IMR-90 (cell line): ENCODE results near the gene RASGRP2. TPM values are rescaled to one million over a fixed set of nuclear protein-coding genes. Genes with fewer than 3 reads are reported as not detected.

Experiments
- ATAC-seq: fragments of 200-7000 bp; cut with Tn5 transposase; 2 replicates; pipeline ENCODE4 v1.9.1; 2020; ENCODE audit warnings: low read depth, mild to moderate bottlenecking, moderate library complexity
- BruUV-seq: library from RNA; stranded (reverse); fragments of 400-500 nt; replicated peaks from 2 replicates; lab custom pipeline; 2021; lab: Mats Ljungman, UMichigan
- CTCF ChIA-PET: fragments of 300-600 bp; formaldehyde crosslinking; extraction: SDS; loops from one replicate; lab custom pipeline; 2021; ENCODE audit warnings: antibody characterized with exemption; lab: Yijun Ruan, JAX
- POLR2A ChIA-PET: fragments of 300-600 bp; sonication (Branson Sonifier 250); formaldehyde crosslinking; loops from one replicate; lab custom pipeline; 2022; ENCODE audit warnings: antibody characterized with exemption; ENCODE audit not compliant: unreplicated experiment; lab: Charles Lee
- DNase-seq: peaks from one replicate; pipeline ENCODE4 v3.0.0; 2013
- H2AFZ ChIP-seq: replicated peaks from 2 replicates; pipeline ENCODE3; 2013; ENCODE audit warnings: low read length, mild to moderate bottlenecking; ENCODE audit not compliant: poor library complexity
- H2AK5ac ChIP-seq: 2 replicates; pipeline ENCODE4 v1.6.1; 2013; ENCODE audit warnings: low read depth, low read length, inconsistent platforms
- H2AK9ac ChIP-seq: replicated peaks from 2 replicates; pipeline ENCODE3; 2013; ENCODE audit warnings: mild to moderate bottlenecking, low read depth, low read length, moderate library complexity; ENCODE audit not compliant: poor library complexity
- H2BK120ac ChIP-seq: 2 replicates; pipeline ENCODE4 v1.6.1; 2013; ENCODE audit warnings: low read depth, low read length, inconsistent platforms
- H2BK15ac ChIP-seq: 3 replicates; pipeline ENCODE4 v1.6.1; 2013; ENCODE audit warnings: low read depth, low read length, inconsistent platforms
- H2BK20ac ChIP-seq: 2 replicates; pipeline ENCODE4 v1.6.1; 2013; ENCODE audit warnings: low read depth, mild to moderate bottlenecking, inconsistent platforms, low read length, moderate library complexity
- H2BK5ac ChIP-seq: 2 replicates; pipeline ENCODE4 v1.6.1; 2013; ENCODE audit warnings: mild to moderate bottlenecking, low read depth, low read length, inconsistent platforms; ENCODE audit not compliant: poor library complexity, severe bottlenecking
- H3K14ac ChIP-seq: replicated peaks from 2 replicates; pipeline ENCODE4 v1.6.1; 2013; ENCODE audit warnings: low read depth, low read length, inconsistent platforms
- H3K18ac ChIP-seq: 2 replicates; pipeline ENCODE4 v1.6.1; 2013; ENCODE audit warnings: low read depth, low read length, control low read depth
- H3K23ac ChIP-seq: 2 replicates; pipeline ENCODE4 v1.6.1; 2013; ENCODE audit warnings: low read depth, low read length, inconsistent platforms
- H3K27ac ChIP-seq: 2 replicates; pipeline ENCODE4 v1.5.1; 2013; ENCODE audit warnings: mild to moderate bottlenecking, control low read depth, low read length; ENCODE audit not compliant: insufficient read depth
- H3K27me3 ChIP-seq: 2 replicates; pipeline ENCODE4 v1.6.1; 2013; ENCODE audit warnings: low read length; ENCODE audit not compliant: control insufficient read depth, insufficient read depth
- H3K36me3 ChIP-seq: 2 replicates; pipeline ENCODE4 v1.6.1; 2013; ENCODE audit warnings: low read length, mixed read lengths; ENCODE audit not compliant: control insufficient read depth, insufficient read depth
- H3K4ac ChIP-seq: 2 replicates; pipeline ENCODE4 v1.6.1; 2013; ENCODE audit warnings: low read depth, low read length, inconsistent platforms
- H3K4me1 ChIP-seq: 2 replicates; pipeline ENCODE4 v1.6.1; 2013; ENCODE audit warnings: low read length, mixed read lengths; ENCODE audit not compliant: control insufficient read depth, insufficient read depth
- H3K4me2 ChIP-seq: 2 replicates; pipeline ENCODE4 v1.6.1; 2013; ENCODE audit warnings: low read depth, mild to moderate bottlenecking, control low read depth, low read length, moderate library complexity
- H3K4me3 ChIP-seq: 2 replicates; pipeline ENCODE4 v1.5.1; 2013; ENCODE audit warnings: low read depth, mild to moderate bottlenecking, control low read depth, low read length, moderate library complexity; ENCODE audit not compliant: insufficient read depth
- H3K56ac ChIP-seq: 2 replicates; pipeline ENCODE4 v1.6.1; 2013; ENCODE audit warnings: low read length, inconsistent platforms; ENCODE audit not compliant: insufficient read depth; ENCODE audit errors: extremely low read depth
- H3K79me1 ChIP-seq, 2 experiments: 2 replicates each; pipeline ENCODE4 v1.6.1; 2013; ENCODE audit warnings: low read length in 2 of 2, inconsistent platforms in 1 of 2, low read depth in 1 of 2
- H3K9ac ChIP-seq: 2 replicates; pipeline ENCODE4 v1.6.1; 2013; ENCODE audit warnings: low read depth, low read length, control low read depth
- H3K9me1 ChIP-seq: 2 replicates; pipeline ENCODE4 v1.6.1; 2013; ENCODE audit warnings: low read length, inconsistent platforms; ENCODE audit not compliant: insufficient read depth
- H3K9me3 ChIP-seq: 2 replicates; pipeline ENCODE4 v1.6.1; 2013; ENCODE audit warnings: low read length; ENCODE audit not compliant: control insufficient read depth, insufficient read depth
- H4K20me1 ChIP-seq: 2 replicates; pipeline ENCODE4 v1.6.1; 2013; ENCODE audit warnings: low read length, inconsistent platforms; ENCODE audit not compliant: insufficient read depth
- H4K5ac ChIP-seq: 2 replicates; pipeline ENCODE4 v1.6.1; 2013; ENCODE audit warnings: mild to moderate bottlenecking, low read depth, low read length, control low read depth
- H4K8ac ChIP-seq, 2 experiments: 2 replicates each; pipeline ENCODE4 v1.6.1; 2013; ENCODE audit warnings: low read depth in 2 of 2, low read length in 2 of 2, control low read depth in 1 of 2, inconsistent platforms in 1 of 2
- H4K91ac ChIP-seq: 2 replicates; pipeline ENCODE4 v1.6.1; 2013; ENCODE audit warnings: low read depth, low read length, inconsistent platforms; ENCODE audit not compliant: insufficient read depth
- BHLHE40 ChIP-seq: fragments of 150-350 bp; IDR thresholded peaks from 2 replicates; pipeline ENCODE4 v1.6.1; 2016; ENCODE audit warnings: mild to moderate bottlenecking, low read depth, low read length
- CEBPB ChIP-seq: IDR thresholded peaks from 2 replicates; pipeline ENCODE4 v1.6.1; 2012; ENCODE audit warnings: low read depth, low read length, improper control_type of control experiment
- CHD1 ChIP-seq: IDR thresholded peaks from 2 replicates; pipeline ENCODE4 v1.6.1; 2012; ENCODE audit warnings: low read depth, low read length, improper control_type of control experiment
- CTCF ChIP-seq: conservative IDR thresholded peaks from 2 replicates; pipeline ENCODE4 v1.5.1; 2012; ENCODE audit warnings: mild to moderate bottlenecking, low read depth, low read length, improper control_type of control experiment
- ELK1 ChIP-seq: fragments of 150-350 bp; IDR thresholded peaks from 2 replicates; pipeline ENCODE4 v1.6.1; 2016; ENCODE audit warnings: low read depth, mild to moderate bottlenecking, low read length, moderate library complexity, borderline replicate concordance
- FOS ChIP-seq: fragments of 150-350 bp; IDR thresholded peaks from 2 replicates; pipeline ENCODE4 v1.6.1; 2016; ENCODE audit warnings: low read depth, low read length
- MAZ ChIP-seq: IDR thresholded peaks from 2 replicates; pipeline ENCODE4 v1.6.1; 2012; ENCODE audit warnings: low read depth, mild to moderate bottlenecking, low read length, improper control_type of control experiment, moderate library complexity, borderline replicate concordance
- MXI1 ChIP-seq: IDR thresholded peaks from 2 replicates; pipeline ENCODE4 v1.6.1; 2012; ENCODE audit warnings: low read depth, mild to moderate bottlenecking, low read length, moderate library complexity, borderline replicate concordance
- POLR2A ChIP-seq: IDR thresholded peaks from 2 replicates; pipeline ENCODE4 v1.6.1; 2012; ENCODE audit warnings: mild to moderate bottlenecking, low read depth, low read length
- RAD21 ChIP-seq: IDR thresholded peaks from 2 replicates; pipeline ENCODE4 v1.6.1; 2012; ENCODE audit warnings: low read length, improper control_type of control experiment
- RCOR1 ChIP-seq: IDR thresholded peaks from 2 replicates; pipeline ENCODE4 v1.6.1; 2012; ENCODE audit warnings: mild to moderate bottlenecking, low read length, improper control_type of control experiment; ENCODE audit not compliant: insufficient replicate concordance
- RFX5 ChIP-seq: IDR thresholded peaks from 2 replicates; pipeline ENCODE4 v1.8.0; 2012; ENCODE audit warnings: low read depth, mild to moderate bottlenecking, low read length, moderate library complexity
- SMC3 ChIP-seq: fragments of 150-350 bp; IDR thresholded peaks from 2 replicates; pipeline ENCODE4 v1.6.1; 2016; ENCODE audit warnings: low read depth, mild to moderate bottlenecking, antibody characterized with exemption, low read length, moderate library complexity
- WGBS, 2 experiments: methylation state at CpG; one replicate each; pipeline versions ENCODE4 v1.1.5 to v1.1.7; 2013; ENCODE audit warnings: missing lambda C conversion rate in 2 of 2; ENCODE audit not compliant: insufficient read length in 1 of 2; ENCODE audit errors: extremely low coverage in 2 of 2; 5-methylcytosine and 5-hydroxymethylcytosine counted together
- dilution Hi-C: fragments of 300-500 bp; cut with HindIII; formaldehyde crosslinking; loops from one replicate; pipeline ENCODE4 v1.14.3; 2018; ENCODE audit warnings: low sequenced_read_pairs; ENCODE audit not compliant: unreplicated experiment
- in situ Hi-C: fragments of 300-500 bp; cut with MboI; formaldehyde crosslinking; loops from 3 replicates; pipeline ENCODE4 v1.14.3; 2019; ENCODE audit warnings: low sequenced_read_pairs, inconsistent platforms, mixed read lengths
- intact Hi-C: fragments of 100-400 bp; cut with micrococcal nuclease; formaldehyde crosslinking; loops from 2 replicates; pipeline ENCODE4 v1.10.0; 2022
- polyA plus RNA-seq, 3 experiments: library from polyadenylated mRNA; depleted of rRNA; stranded (reverse); fragments of >200 nt; gene quantifications; 2 replicates each; pipeline ENCODE4 v1.2.3, GENCODE V29; 2012; ENCODE audit warnings: low replicate concordance in 1 of 3
- total RNA-seq: library from RNA; depleted of rRNA; stranded (reverse); fragments of >200 nt; gene quantifications from 2 replicates; pipeline ENCODE4 v1.2.3, GENCODE V29; 2012
- TF ChIP-seq, protein P1 (sequence below): fragments of 150-350 bp; IDR thresholded peaks from 2 replicates; pipeline ENCODE4 v1.6.1; 2017; ENCODE audit warnings: mild to moderate bottlenecking, antibody characterized with exemption, low read length, low read depth

The RASGRP2 gene
- total and polyA plus RNA-seq, 2 of the 4 experiments (the other 2 are of a cell fraction), result 1.2 TPM; not detected in 1

DNA sequence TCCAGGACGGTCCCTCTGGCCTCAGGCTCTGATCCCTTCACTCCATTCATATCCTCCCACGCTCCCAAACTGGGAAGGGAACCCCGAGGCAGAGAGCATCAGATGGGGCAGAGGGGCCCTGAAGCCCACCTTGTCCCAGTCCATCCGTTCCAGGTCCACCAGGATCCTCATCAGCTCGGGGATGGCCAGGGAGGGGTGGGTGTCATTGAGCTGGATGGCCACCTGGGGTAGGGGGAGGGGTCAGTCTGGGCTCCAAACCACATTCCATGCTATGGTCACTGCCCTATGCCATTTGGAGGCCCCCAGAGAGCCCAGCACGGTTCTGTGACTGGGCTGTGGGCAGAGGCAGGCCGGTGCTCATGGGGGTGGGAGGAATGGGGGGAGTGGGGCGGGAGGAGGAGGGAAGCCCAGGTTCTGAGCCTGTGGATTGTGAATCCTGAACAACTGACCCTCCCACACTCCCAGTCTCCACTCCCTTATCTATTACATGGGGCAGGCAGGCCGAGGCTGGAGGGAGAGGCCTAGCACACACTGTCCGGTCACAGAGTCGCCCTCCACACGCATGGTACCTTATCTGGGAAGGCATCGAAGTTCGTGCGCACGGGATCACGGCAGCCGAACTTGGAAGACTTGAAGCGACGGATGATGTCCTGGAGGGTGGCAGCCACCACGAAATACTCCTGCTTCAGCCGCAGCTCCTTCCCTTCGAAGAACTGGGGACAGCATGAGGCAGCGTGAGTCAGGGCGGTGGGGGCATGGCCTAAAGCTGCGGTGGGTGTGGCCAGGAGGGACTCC, 10.4 kb upstream of the RASGRP2 start:
- Histone ChIP-seq H4K5ac (no peak overlapping the region), H3K18ac (no peak overlapping the region), H3K14ac (no peak overlapping the region), H3K4me2 (no peak overlapping the region), H2BK20ac (no peak overlapping the region), H3K4me3 (no peak overlapping the region), H3K27ac (no peak overlapping the region), H4K91ac (no peak overlapping the region), H3K9me3 (no peaks in the 10 kb centered on the region), H3K9me1 (no peaks in the 10 kb centered on the region), H2BK5ac (no peak overlapping the region), H4K20me1 (peaks cover 5% of the 10 kb centered on the region; the same call in 1 of the 2 replicates), H3K4me1 (no peaks in the 10 kb centered on the region), H3K56ac (no peak overlapping the region), H2AK9ac (no peak overlapping the region), H3K23ac (no peak overlapping the region), H3K36me3 (no peaks in the 10 kb centered on the region), H2AFZ (no peak overlapping the region), H2BK120ac (no peak overlapping the region), H3K9ac (no peak overlapping the region), H4K8ac (no peak overlapping the region), H3K27me3 (no peaks in the 10 kb centered on the region), H2BK15ac (no peak overlapping the region), H2AK5ac (no peak overlapping the region), H3K4ac (no peak overlapping the region), H3K79me1 (no peaks in the 10 kb centered on the region)
- intact Hi-C loops (no loop called here), dilution Hi-C loops (no loop called here), in situ Hi-C loops (no loop called here)
- 73% methylated on average over 14 of the region's 26 CpGs; no CpG with 5 or more reads in 1 of the 2 experiments for WGBS, 2 experiments
- ATAC-seq, result no peak
- BruUV-seq, result no TSS peak
- ChIA-PET CTCF (no interaction called here), POLR2A (no interaction called here)
- DNase-seq, result no peak
- no peak for TF ChIP-seq BHLHE40
- TF ChIP-seq FOS, result no peak
- no peak for TF ChIP-seq CHD1
- TF ChIP-seq ELK1, result no peak
- no peak for TF ChIP-seq POLR2A
- no peak for TF ChIP-seq RAD21
- no peak for TF ChIP-seq RCOR1
- TF ChIP-seq MAZ, result no peak
- TF ChIP-seq CTCF, result no peak
- TF ChIP-seq RFX5, result no peak
- TF ChIP-seq CEBPB, result no peak
- TF ChIP-seq, protein P1, sequence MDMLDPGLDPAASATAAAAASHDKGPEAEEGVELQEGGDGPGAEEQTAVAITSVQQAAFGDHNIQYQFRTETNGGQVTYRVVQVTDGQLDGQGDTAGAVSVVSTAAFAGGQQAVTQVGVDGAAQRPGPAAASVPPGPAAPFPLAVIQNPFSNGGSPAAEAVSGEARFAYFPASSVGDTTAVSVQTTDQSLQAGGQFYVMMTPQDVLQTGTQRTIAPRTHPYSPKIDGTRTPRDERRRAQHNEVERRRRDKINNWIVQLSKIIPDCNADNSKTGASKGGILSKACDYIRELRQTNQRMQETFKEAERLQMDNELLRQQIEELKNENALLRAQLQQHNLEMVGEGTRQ, result no peak
- no peak for TF ChIP-seq MXI1
- no peak for TF ChIP-seq SMC3
